HUES6 (cell line): ENCODE measurements around the gene KRTAP10-6.
"Not testable (repeated sequence)": the region's sequence is repeated elsewhere in the genome, so short reads cannot be mapped to it uniquely, and the experiment has no call there.

ENCODE experiments used
- H3K27ac ChIP-seq: 2 replicates; pipeline ENCODE4 v1.7.0; 2013; ENCODE audit warnings: low read depth, mild to moderate bottlenecking, low read length, inconsistent platforms
- H3K27me3 ChIP-seq: 2 replicates; pipeline ENCODE4 v1.6.1; 2013; ENCODE audit warnings: low read length; ENCODE audit not compliant: control insufficient read depth, insufficient read depth
- H3K36me3 ChIP-seq: 2 replicates; pipeline ENCODE4 v1.6.1; 2013; ENCODE audit warnings: low read length; ENCODE audit not compliant: control insufficient read depth, insufficient read depth
- H3K4me1 ChIP-seq: 2 replicates; pipeline ENCODE4 v1.6.1; 2013; ENCODE audit warnings: low read length; ENCODE audit not compliant: control insufficient read depth, insufficient read depth
- H3K4me3 ChIP-seq: 2 replicates; pipeline ENCODE4 v1.5.1; 2013; ENCODE audit warnings: low read depth, low read length
- H3K9ac ChIP-seq: one replicate; pipeline ENCODE4 v1.6.1; 2013; ENCODE audit warnings: mild to moderate bottlenecking, low read length
- H3K9me3 ChIP-seq: 2 replicates; pipeline ENCODE4 v1.6.1; 2013; ENCODE audit warnings: low read depth, low read length; ENCODE audit not compliant: control insufficient read depth, insufficient read depth

The KRTAP10-6 gene

DNA sequence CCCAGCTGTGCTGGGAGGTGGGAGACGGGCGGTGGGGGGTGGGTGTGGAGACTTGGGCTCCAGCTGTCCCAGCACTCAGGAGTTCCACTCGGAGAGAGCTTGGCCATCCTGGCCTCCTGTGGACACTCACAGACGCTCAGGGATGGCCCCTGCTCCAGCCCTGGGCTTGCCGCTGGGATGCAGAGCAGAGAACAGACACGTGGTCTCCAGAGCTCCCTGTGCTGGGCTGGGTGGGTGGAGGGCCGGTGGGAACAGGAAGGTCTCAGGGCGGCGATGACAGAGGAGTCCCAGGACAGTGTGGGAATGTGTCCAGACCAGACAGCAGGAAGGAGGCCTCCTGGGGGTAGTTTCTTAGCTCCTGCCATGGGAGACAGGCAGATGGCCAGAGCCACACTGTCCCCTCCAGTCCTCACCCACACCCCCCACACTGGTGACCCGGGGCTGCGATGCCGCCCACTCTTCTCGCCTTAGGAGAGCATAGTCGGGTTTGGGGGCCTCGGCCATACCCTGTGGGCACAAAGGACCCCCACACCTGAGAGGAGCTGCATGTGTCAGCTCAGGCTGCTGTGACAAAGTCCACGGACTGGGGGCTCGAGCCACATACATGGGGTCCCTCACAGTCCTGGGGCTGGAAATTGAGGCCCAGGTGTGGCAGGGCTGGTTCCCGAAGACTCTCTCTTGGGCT, 36.5 kb upstream of the KRTAP10-6 start:
- Histone ChIP-seq H3K9ac (no peak overlapping the region), H3K4me3 (no peak overlapping the region), H3K36me3 (no peaks in the 10 kb centered on the region), H3K27ac (no peak overlapping the region), H3K9me3 (peaks cover 34% of the 10 kb centered on the region), H3K27me3 (no peaks in the 10 kb centered on the region), H3K4me1 (no peaks in the 10 kb centered on the region)

DNA sequence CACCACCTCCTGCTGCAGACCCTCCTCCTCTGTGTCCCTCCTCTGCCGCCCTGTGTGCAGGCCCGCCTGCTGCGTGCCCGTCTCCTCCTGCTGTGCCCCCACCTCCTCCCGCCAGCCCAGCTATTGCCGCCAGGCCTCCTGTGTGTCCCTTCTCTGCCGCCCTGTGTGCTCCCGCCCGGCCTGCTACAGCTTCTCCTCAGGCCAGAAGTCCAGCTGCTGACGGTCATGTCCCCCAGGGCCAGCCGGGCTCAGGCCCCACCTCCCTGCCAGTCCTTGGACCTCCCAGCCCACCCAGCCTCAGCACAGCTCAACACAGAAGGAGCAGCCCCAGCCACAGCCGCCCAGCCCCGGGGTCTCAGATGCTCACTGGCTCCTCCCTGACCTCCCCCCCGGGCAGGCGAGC, 35.5 kb upstream of the KRTAP10-6 start:
- H3K9ac ChIP-seq, H3K4me1 ChIP-seq, H3K27me3 ChIP-seq, H3K4me3 ChIP-seq, H3K27ac ChIP-seq, H3K36me3 ChIP-seq: not testable (repeated sequence)
- peaks cover 44% of the 10 kb centered on the region for H3K9me3 ChIP-seq

DNA sequence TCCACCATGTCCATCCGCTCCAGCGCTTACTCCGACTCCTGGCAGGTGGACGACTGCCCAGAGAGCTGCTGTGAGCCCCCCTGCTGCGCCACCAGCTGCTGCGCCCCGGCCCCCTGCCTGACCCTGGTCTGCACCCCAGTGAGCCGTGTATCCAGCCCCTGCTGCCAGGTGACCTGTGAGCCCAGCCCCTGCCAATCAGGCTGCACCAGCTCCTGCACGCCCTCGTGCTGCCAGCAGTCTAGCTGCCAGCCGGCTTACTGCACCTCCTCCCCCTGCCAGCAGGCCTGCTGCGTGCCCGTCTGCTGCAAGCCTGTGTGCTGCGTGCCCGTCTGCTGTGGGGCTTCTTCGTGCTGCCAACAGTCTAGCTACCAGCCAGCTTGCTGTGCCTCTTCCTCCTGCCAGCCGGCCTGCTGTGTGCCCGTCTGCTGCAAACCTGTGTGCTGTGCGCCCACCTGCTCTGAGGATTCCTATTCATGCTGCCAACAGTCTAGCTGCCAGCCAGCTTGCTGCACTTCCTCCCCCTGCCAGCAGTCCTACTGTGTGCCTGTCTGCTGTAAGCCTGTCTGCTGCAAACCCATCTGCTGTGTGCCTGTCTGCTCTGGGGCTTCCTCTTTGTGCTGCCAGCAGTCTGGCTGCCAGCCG, 35.0 kb upstream of the KRTAP10-6 start:
- not testable (repeated sequence) for H3K27ac ChIP-seq, H3K4me3 ChIP-seq, H3K9ac ChIP-seq, H3K4me1 ChIP-seq, H3K27me3 ChIP-seq, H3K36me3 ChIP-seq
- peaks cover 45% of the 10 kb centered on the region for H3K9me3 ChIP-seq

DNA sequence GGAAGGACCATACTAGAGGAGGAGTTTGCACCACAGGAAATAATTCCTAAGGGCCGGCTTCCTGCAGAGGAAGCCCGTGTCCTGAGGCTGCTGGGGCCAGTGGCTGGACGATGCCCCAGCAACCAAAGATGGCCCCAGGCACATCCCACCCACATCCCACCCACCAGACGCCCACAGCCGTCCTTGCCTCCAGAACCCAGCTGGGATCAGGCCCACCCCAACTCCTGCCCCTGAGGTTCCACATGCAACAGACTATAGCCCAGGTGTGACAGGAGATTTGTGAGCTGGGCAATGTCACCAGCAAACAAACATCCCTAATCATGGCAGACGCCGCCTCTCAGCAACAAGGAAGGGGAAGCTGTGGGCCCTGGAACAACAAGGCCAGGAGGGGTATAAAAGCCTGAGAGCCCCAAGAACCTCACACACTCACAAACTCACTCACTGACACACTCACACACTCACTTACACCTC, 34.4 kb upstream of the KRTAP10-6 start, which contains the start of gene KRTAP10-9:
Gene KRTAP10-9, plus strand, starts transcription at position 421 of the 471 bp plus-strand sequence. CDS start 79 bp downstream, outside the sequence.
- H3K9me3 ChIP-seq = peaks cover 45% of the 10 kb centered on the region
- H3K4me3 ChIP-seq = no peak within 1 kb of the TSS
- H3K36me3 ChIP-seq = no peaks in the 10 kb centered on the region
- no peak within 1 kb of the TSS for H3K27ac ChIP-seq
- H3K4me1 ChIP-seq = no peaks in the 10 kb centered on the region
- H3K9ac ChIP-seq = no peak within 1 kb of the TSS
- no peaks in the 10 kb centered on the region for H3K27me3 ChIP-seq

DNA sequence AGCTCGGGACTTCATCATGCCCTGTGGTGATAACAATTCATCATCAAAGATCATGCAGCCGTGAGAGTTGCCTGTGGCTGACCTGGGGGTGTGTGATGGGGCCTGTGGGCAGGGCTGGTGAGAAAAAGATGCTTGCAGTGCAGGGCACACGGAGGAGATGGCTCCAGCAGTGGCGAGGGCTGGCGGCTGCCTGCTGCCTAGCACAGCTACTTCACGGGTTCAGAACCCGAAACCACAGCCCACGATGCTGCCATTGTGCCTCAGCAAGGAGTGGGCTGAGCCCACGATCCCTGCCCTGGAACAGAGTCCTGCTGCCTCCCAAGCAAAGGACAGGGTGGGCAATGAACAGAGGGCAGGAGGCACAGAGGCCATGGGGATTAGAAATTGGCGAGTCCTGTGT, 34.0 kb upstream of the KRTAP10-6 start:
- Histone ChIP-seq H3K27me3 (no peaks in the 10 kb centered on the region), H3K4me3 (no peak overlapping the region), H3K27ac (no peak overlapping the region), H3K9ac (no peak overlapping the region), H3K9me3 (peaks cover 45% of the 10 kb centered on the region), H3K4me1 (no peaks in the 10 kb centered on the region), H3K36me3 (no peaks in the 10 kb centered on the region)

DNA sequence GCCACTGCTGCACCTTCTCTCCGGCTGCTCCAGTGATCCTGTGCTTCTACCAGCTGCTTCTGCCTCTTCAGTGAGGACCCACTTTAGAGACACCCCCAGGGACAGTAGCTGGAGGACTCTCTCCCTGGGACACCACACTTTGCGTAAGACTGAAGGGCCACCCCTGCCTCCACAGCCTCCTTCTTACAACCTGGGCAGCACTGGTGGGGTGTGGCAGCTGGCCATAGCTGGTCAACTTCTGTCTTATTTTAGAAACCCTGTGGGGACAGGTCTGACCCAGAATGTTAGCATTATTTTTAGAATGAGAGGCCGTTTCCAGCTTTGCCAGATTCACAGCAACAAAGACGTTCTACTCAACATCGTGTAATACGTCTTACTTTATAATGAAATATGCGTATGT, 33.5 kb upstream of the KRTAP10-6 start:
- Histone ChIP-seq H3K4me3 (no peak overlapping the region), H3K9me3 (peaks cover 48% of the 10 kb centered on the region), H3K27ac (no peak overlapping the region), H3K36me3 (no peaks in the 10 kb centered on the region), H3K9ac (no peak overlapping the region), H3K4me1 (no peaks in the 10 kb centered on the region), H3K27me3 (no peaks in the 10 kb centered on the region)

DNA sequence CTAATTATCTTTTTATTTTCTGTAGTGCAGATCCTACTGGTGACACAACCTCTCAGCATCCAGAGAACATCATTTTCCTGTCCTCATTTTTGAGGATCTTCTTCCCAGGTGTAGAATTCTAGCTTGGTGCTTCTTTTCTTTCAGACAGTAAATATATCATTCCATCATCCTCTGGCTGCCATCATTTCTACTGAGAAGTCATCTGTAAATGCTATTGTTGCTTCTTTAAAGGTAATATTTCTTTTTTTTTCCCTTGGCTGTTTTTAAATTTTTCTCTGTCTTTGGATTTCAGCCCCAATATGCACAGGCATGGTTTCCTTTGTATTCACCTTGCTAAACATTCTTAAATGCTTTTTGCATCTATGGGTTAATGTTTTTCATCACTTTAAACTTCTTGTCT, 31.3 kb upstream of the KRTAP10-6 start:
- H3K4me1 ChIP-seq = no peaks in the 10 kb centered on the region
- peaks cover 58% of the 10 kb centered on the region for H3K9me3 ChIP-seq
- H3K4me3 ChIP-seq = no peak overlapping the region
- H3K27ac ChIP-seq = no peak overlapping the region
- no peaks in the 10 kb centered on the region for H3K27me3 ChIP-seq
- H3K9ac ChIP-seq = no peak overlapping the region
- H3K36me3 ChIP-seq = no peaks in the 10 kb centered on the region

DNA sequence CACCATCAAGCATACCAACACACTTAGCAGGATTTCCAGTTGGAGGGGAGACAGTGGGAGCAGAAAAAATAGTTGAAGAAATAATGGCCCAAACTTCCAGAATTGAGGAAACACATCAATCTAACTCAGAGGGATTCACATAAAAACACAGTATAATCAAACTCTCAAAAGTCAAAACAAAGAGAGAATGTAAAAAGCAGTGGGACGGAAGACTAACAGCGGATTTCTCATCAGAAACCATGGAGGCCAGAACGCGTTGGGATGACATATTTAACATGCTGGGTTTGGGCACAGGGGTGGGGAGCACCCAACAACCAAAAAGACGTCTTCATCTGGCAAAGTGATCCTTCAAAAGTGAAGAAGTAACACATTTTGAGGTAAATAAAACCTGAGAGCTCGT, 27.6 kb upstream of the KRTAP10-6 start:
- no peaks in the 10 kb centered on the region for H3K27me3 ChIP-seq
- no peak overlapping the region for H3K27ac ChIP-seq
- H3K4me3 ChIP-seq = no peak overlapping the region
- H3K4me1 ChIP-seq = no peaks in the 10 kb centered on the region
- peaks cover 51% of the 10 kb centered on the region for H3K9me3 ChIP-seq
- H3K36me3 ChIP-seq = no peaks in the 10 kb centered on the region
- no peak overlapping the region for H3K9ac ChIP-seq

DNA sequence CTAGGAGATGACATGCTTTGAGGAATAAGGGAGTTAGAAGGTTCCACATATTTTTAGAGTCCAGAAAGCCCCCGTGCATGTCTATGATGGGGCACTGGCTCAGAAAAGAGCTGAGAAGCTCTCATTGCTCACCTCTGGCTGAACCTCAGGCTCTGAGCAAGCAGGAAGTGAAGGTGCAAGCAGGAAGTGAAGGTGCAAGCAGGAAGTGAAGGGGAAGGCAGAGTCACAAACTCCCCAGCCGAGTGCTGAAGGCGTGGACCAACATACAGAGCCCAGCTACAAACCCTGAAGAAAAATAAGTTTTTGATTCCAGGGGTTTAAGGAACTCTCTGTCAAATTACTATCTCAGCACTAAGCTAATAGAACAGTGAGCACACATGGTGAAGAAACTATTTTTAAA, 26.6 kb upstream of the KRTAP10-6 start:
- no peaks in the 10 kb centered on the region for H3K4me1 ChIP-seq
- no peaks in the 10 kb centered on the region for H3K27me3 ChIP-seq
- no peak overlapping the region for H3K4me3 ChIP-seq
- H3K9me3 ChIP-seq = peaks cover 41% of the 10 kb centered on the region
- no peak overlapping the region for H3K9ac ChIP-seq
- H3K27ac ChIP-seq = no peak overlapping the region
- H3K36me3 ChIP-seq = no peaks in the 10 kb centered on the region

DNA sequence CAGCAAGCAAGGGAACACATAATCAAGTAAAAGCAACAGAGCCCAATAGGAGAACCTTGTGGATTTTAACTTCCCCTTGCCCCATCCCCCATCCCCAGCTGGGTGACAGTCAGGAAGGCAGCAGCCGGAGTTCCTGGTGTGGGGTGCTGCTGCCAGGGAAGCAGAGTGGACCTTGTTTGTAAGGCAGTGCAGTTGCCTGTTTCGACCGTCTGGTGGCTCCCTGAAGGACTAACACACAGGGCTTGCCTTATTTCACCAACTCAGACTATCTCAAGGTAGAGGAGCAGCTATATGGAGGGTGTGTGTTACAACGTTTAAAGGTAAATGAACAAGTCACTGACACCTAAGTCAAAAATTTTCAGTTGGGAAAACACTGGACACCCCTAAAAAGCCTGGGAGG, 26.2 kb upstream of the KRTAP10-6 start:
- no peaks in the 10 kb centered on the region for H3K36me3 ChIP-seq
- no peaks in the 10 kb centered on the region for H3K4me1 ChIP-seq
- peaks cover 37% of the 10 kb centered on the region for H3K9me3 ChIP-seq
- no peak overlapping the region for H3K4me3 ChIP-seq
- H3K27ac ChIP-seq = no peak overlapping the region
- no peaks in the 10 kb centered on the region for H3K27me3 ChIP-seq
- no peak overlapping the region for H3K9ac ChIP-seq

DNA sequence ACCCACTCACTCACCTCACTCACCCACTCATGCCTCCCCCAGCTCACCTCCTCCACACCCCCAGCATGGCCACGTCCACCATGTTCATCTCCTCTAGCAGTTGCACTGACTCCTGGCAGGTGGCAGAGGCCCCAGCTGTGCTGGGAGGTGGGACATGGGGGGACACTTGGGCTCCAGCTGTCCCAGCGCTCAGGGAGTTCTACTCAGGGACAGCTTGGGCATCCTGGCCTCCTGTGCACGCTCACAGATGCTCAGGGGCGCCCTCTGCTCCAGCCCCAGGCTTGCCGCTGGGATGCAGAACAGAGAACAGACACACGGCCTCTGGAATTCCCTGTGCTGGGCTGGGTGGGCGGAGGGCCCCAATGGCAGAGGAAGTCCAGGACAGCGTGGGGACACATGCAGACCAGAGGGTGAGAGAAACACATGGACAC, 24.8 kb upstream of the KRTAP10-6 start:
- H3K27ac ChIP-seq = no peak overlapping the region
- H3K36me3 ChIP-seq = no peaks in the 10 kb centered on the region
- no peaks in the 10 kb centered on the region for H3K4me1 ChIP-seq

More for the DNA sequence above, 24.8 kb upstream of the KRTAP10-6 start:
- Histone ChIP-seq H3K9ac (no peak overlapping the region), H3K9me3 (peaks cover 27% of the 10 kb centered on the region), H3K4me3 (no peak overlapping the region), H3K27me3 (no peaks in the 10 kb centered on the region)
